GM18870 (cell line): ENCODE data around the gene DDX39B.
"Not testable (repeated sequence)": the region's sequence is repeated elsewhere in the genome, so short reads cannot be mapped to it uniquely, and the experiment has no call there.

ENCODE experiments used
- ATAC-seq: cut with Tn5 transposase; IDR thresholded peaks from one replicate; pipeline ENCODE4 v1.9.1; 2021; ENCODE audit warnings: moderate library complexity; ENCODE audit not compliant: unreplicated experiment

The DDX39B gene

GRCh38 chr6:31529329-31530150 lies 12.3 kb downstream of the DDX39B start:
- ATAC-seq: no peak

GRCh38 chr6:31528821-31529328 lies 12.9 kb downstream of the DDX39B start, which contains the start of gene MCCD1:
Gene MCCD1 (plus strand): TSS chr6:31528962. CDS start chr6:31529015, 53 bp downstream.
- no peak for ATAC-seq

GRCh38 chr6:31528307-31528777 lies 13.5 kb downstream of the DDX39B start:
- ATAC-seq: no peak

- ATAC-seq: no peak
Observed at GRCh38 chr6:31525932-31526591, 15.7 kb downstream of the DDX39B start.

- no peak for ATAC-seq
Observed at GRCh38 chr6:31525553-31525931, 16.3 kb downstream of the DDX39B start.

- no peak for ATAC-seq
Observed at GRCh38 chr6:31521835-31522234, 20.0 kb downstream of the DDX39B start.

GRCh38 chr6:31513456-31514165 lies 28.2 kb downstream of the DDX39B start:
- ATAC-seq: no peak

- ATAC-seq: no peak
Observed at GRCh38 chr6:31510007-31510406, 31.8 kb downstream of the DDX39B start.

- ATAC-seq: not testable (repeated sequence)
Observed at GRCh38 chr6:31509036-31509435, 32.8 kb downstream of the DDX39B start.

- ATAC-seq: no peak
Observed at GRCh38 chr6:31502586-31502985, 39.2 kb downstream of the DDX39B start.

- not testable (repeated sequence) for ATAC-seq
Observed at GRCh38 chr6:31499648-31500047, 42.2 kb downstream of the DDX39B start.

- ATAC-seq: no peak
Observed at GRCh38 chr6:31498748-31499147, 43.1 kb downstream of the DDX39B start.

- peak; percentile 52 for ATAC-seq
Observed at GRCh38 chr6:31497531-31498476, 44.0 kb downstream of the DDX39B start, which contains the start of gene MICB. Gene MICB (plus strand): TSS chr6:31498145. CDS start chr6:31498194, 49 bp downstream.

- ATAC-seq: not testable (repeated sequence)
Observed at GRCh38 chr6:31496826-31497225, 45.0 kb downstream of the DDX39B start.

- no peak for ATAC-seq
Observed at GRCh38 chr6:31495580-31495979, 46.2 kb downstream of the DDX39B start.

GRCh38 chr6:31493875-31494694 lies 47.7 kb downstream of the DDX39B start:
- peak; percentile 35 for ATAC-seq

- not testable (repeated sequence) for ATAC-seq
Observed at GRCh38 chr6:31493550-31493874, 48.3 kb downstream of the DDX39B start.

- ATAC-seq: no peak
Observed at GRCh38 chr6:31490115-31490873, 51.5 kb downstream of the DDX39B start.

- no peak for ATAC-seq
Observed at GRCh38 chr6:31489086-31489485, 52.7 kb downstream of the DDX39B start.
